RWPE2 (cell line): ENCODE results near the gene FRMD4B.
A peak's percentile ranks its signal among the peaks of the same experiment; 100 is the strongest.

Experiments used
- ATAC-seq: fragments of 200-7000 bp; cut with Tn5 transposase; 3 replicates; pipeline ENCODE4 v1.9.1; 2021; ENCODE audit warnings: low read depth
- DNase-seq: peaks from one replicate; pipeline ENCODE4 v3.0.0-alpha.2; 2020; ENCODE audit warnings: low spot score
- H3K27ac ChIP-seq: fragments of 450-650 bp; 2 replicates; pipeline ENCODE4 v1.5.1; 2017; ENCODE audit warnings: mild to moderate bottlenecking; ENCODE audit not compliant: poor library complexity, severe bottlenecking
- H3K27me3 ChIP-seq: fragments of 250-450 bp; sonication (Bioruptor Pico); 2 replicates; pipeline ENCODE4 v1.5.1; 2021; ENCODE audit warnings: mild to moderate bottlenecking, moderate library complexity; ENCODE audit not compliant: insufficient read depth, poor library complexity, severe bottlenecking
- H3K36me3 ChIP-seq: fragments of 250-450 bp; sonication (Bioruptor Pico); 2 replicates; pipeline ENCODE4 v1.5.1; 2020; ENCODE audit warnings: low read depth, mild to moderate bottlenecking, moderate library complexity
- H3K4me1 ChIP-seq: fragments of 250-450 bp; sonication (Bioruptor Pico); 2 replicates; pipeline ENCODE4 v1.5.1; 2021; ENCODE audit warnings: mild to moderate bottlenecking, moderate library complexity; ENCODE audit not compliant: insufficient read depth, poor library complexity, severe bottlenecking
- H3K4me3 ChIP-seq: fragments of 250-450 bp; sonication (Bioruptor Pico); 2 replicates; pipeline ENCODE4 v1.5.1; 2021; ENCODE audit warnings: mild to moderate bottlenecking, moderate library complexity; ENCODE audit not compliant: severe bottlenecking
- H3K9me3 ChIP-seq: fragments of 250-450 bp; sonication (Bioruptor Pico); 2 replicates; pipeline ENCODE4 v1.5.1; 2021; ENCODE audit warnings: mild to moderate bottlenecking, moderate library complexity; ENCODE audit not compliant: severe bottlenecking
- TF ChIP-seq, protein P1 (sequence below): fragments of 450-650 bp; IDR thresholded peaks from one replicate; pipeline ENCODE4 v1.5.1; 2017; ENCODE audit warnings: mild to moderate bottlenecking, moderate library complexity; ENCODE audit not compliant: poor library complexity, severe bottlenecking

FRMD4B gene

GRCh38 chr3:69122403-69122802, 263.5 kb downstream of the FRMD4B start, which contains the start of gene LMOD3:
Gene LMOD3 (minus strand): TSS chr3:69122595. CDS start chr3:69122386, 209 bp downstream.
- Histone ChIP-seq H3K27me3 (no peaks in the 10 kb centered on the region), H3K9me3 (no peaks in the 10 kb centered on the region), H3K27ac (no peak within 1 kb of the TSS), H3K4me3 (no peak within 1 kb of the TSS), H3K4me1 (no peaks in the 10 kb centered on the region), H3K36me3 (no peaks in the 10 kb centered on the region)
- no peak for DNase-seq
- no peak for ATAC-seq
- TF ChIP-seq, protein P1, sequence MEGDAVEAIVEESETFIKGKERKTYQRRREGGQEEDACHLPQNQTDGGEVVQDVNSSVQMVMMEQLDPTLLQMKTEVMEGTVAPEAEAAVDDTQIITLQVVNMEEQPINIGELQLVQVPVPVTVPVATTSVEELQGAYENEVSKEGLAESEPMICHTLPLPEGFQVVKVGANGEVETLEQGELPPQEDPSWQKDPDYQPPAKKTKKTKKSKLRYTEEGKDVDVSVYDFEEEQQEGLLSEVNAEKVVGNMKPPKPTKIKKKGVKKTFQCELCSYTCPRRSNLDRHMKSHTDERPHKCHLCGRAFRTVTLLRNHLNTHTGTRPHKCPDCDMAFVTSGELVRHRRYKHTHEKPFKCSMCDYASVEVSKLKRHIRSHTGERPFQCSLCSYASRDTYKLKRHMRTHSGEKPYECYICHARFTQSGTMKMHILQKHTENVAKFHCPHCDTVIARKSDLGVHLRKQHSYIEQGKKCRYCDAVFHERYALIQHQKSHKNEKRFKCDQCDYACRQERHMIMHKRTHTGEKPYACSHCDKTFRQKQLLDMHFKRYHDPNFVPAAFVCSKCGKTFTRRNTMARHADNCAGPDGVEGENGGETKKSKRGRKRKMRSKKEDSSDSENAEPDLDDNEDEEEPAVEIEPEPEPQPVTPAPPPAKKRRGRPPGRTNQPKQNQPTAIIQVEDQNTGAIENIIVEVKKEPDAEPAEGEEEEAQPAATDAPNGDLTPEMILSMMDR = no peak

- H3K36me3 ChIP-seq = no peaks in the 10 kb centered on the region
- H3K9me3 ChIP-seq = no peaks in the 10 kb centered on the region
- H3K27me3 ChIP-seq = no peaks in the 10 kb centered on the region
- no peak for DNase-seq
- H3K27ac ChIP-seq = no peak overlapping the region
- ATAC-seq = no peak
- no peak overlapping the region for H3K4me3 ChIP-seq
- H3K4me1 ChIP-seq = peaks cover 3% of the 10 kb centered on the region
- TF ChIP-seq, protein P1 = no peak
These were observed 263.9 kb downstream of the FRMD4B start for GRCh38 chr3:69121950-69122349.

GRCh38 chr3:69121513-69121912, 264.4 kb downstream of the FRMD4B start:
- ATAC-seq = no peak
- DNase-seq = no peak

GRCh38 chr3:69120879-69121464, 264.9 kb downstream of the FRMD4B start:
- Histone ChIP-seq H3K27ac (no peak overlapping the region), H3K36me3 (no peaks in the 10 kb centered on the region), H3K9me3 (no peaks in the 10 kb centered on the region), H3K27me3 (no peaks in the 10 kb centered on the region), H3K4me1 (peaks cover 8% of the 10 kb centered on the region), H3K4me3 (no peak overlapping the region)
- DNase-seq (no peak), ATAC-seq (peak; percentile 74)
- TF ChIP-seq, protein P1 = peak; percentile 97

More at GRCh38 chr3:69121513-69121912, 264.4 kb downstream of the FRMD4B start:
- H3K4me1 ChIP-seq = peaks cover 5% of the 10 kb centered on the region
- no peaks in the 10 kb centered on the region for H3K36me3 ChIP-seq
- no peak overlapping the region for H3K27ac ChIP-seq
- H3K9me3 ChIP-seq = no peaks in the 10 kb centered on the region
- H3K27me3 ChIP-seq = no peaks in the 10 kb centered on the region
- TF ChIP-seq, protein P1 = no peak
- H3K4me3 ChIP-seq = no peak overlapping the region
